HepG2 (cell line): ENCODE data around the gene SERTAD2. TPM values are rescaled to one million over a fixed set of nuclear protein-coding genes. Genes with fewer than 3 reads are reported as not detected.

Experiments used
- ARID5B ChIP-seq: IDR thresholded peaks from 2 replicates; pipeline ENCODE4 v1.4.0; 2020; ENCODE audit warnings: mild to moderate bottlenecking, missing genetic modification reagents
- ATF7 ChIP-seq, 2 experiments: fragments of 450-650 bp in 1 of 2; sonication (generic) in 1 of 2; formaldehyde crosslinking in 1 of 2; IDR thresholded peaks; 2 replicates each; pipeline versions ENCODE4 v1.4.0 to v1.6.1; 2016 to 2020; ENCODE audit warnings: antibody characterized with exemption in 1 of 2, mild to moderate bottlenecking in 1 of 2, missing genetic modification reagents in 1 of 2
- DDIT3 ChIP-seq: sonication (generic); formaldehyde crosslinking; IDR thresholded peaks from 2 replicates; pipeline ENCODE4 v1.4.0; 2020; ENCODE audit warnings: mild to moderate bottlenecking, missing genetic modification reagents
- FOSL2 ChIP-seq: sonication (generic); formaldehyde crosslinking; IDR thresholded peaks from 2 replicates; pipeline ENCODE4 v1.4.0; 2020; ENCODE audit warnings: missing genetic modification reagents
- MXD1 ChIP-seq: sonication (generic); formaldehyde crosslinking; IDR thresholded peaks from 2 replicates; pipeline ENCODE4 v1.4.0; 2020; ENCODE audit warnings: mild to moderate bottlenecking, missing genetic modification reagents
- MXI1 ChIP-seq: IDR thresholded peaks from 3 replicates; pipeline ENCODE4 v1.6.1; 2012; ENCODE audit warnings: low read depth, low read length, inconsistent platforms, borderline replicate concordance
- PHF8 ChIP-seq: sonication (generic); formaldehyde crosslinking; IDR thresholded peaks from 2 replicates; pipeline ENCODE4 v1.5.0; 2020; ENCODE audit warnings: missing genetic modification reagents
- SP2 ChIP-seq: sonication (generic); formaldehyde crosslinking; IDR thresholded peaks from 2 replicates; pipeline ENCODE4 v1.5.1; 2020; ENCODE audit warnings: mild to moderate bottlenecking, missing genetic modification reagents
- TBP ChIP-seq: sonication (generic); formaldehyde crosslinking; IDR thresholded peaks from 2 replicates; pipeline ENCODE4 v1.5.0; 2020; ENCODE audit warnings: missing genetic modification reagents
- ZBTB40 ChIP-seq, 2 experiments: fragments of 450-650 bp in 1 of 2; sonication (generic) in 1 of 2; formaldehyde crosslinking in 1 of 2; IDR thresholded peaks; 2 replicates each; pipeline versions ENCODE4 v1.6.1 to v1.8.0; 2016 to 2022; ENCODE audit warnings: antibody characterized with exemption in 1 of 2, mild to moderate bottlenecking in 1 of 2, missing genetic modification reagents in 1 of 2
- ZFP36L2 ChIP-seq: sonication (generic); formaldehyde crosslinking; IDR thresholded peaks from 2 replicates; pipeline ENCODE4 v1.4.0; 2020; ENCODE audit warnings: missing genetic modification reagents
- ZFP90 ChIP-seq: sonication (generic); formaldehyde crosslinking; IDR thresholded peaks from 2 replicates; pipeline ENCODE4 v1.8.0; 2022; ENCODE audit warnings: missing genetic modification reagents, mild to moderate bottlenecking, inconsistent platforms, borderline replicate concordance
- polyA plus RNA-seq, 8 experiments: library from polyadenylated mRNA; depleted of rRNA in 3 of 8; stranded (reverse) in 7 of 8; unstranded in 1 of 8; fragments of >200 nt; fragmentation: Illumina TruSeq in 4 of 8; extraction: Trizol in 4 of 8; gene quantifications; 2 replicates each; pipeline versions ENCODE4 v1.2.1 to v1.2.3, GENCODE V29; 2011 to 2016; ENCODE audit warnings: low read depth in 4 of 8, missing spikeins in 1 of 8, mixed read lengths in 1 of 8; ENCODE audit not compliant: insufficient read depth in 1 of 8
- total RNA-seq, 5 experiments: library from RNA; depleted of rRNA; stranded (reverse); fragments of >200 nt; fragmentation: Illumina TruSeq; extraction: Trizol; gene quantifications; 2 replicates each; pipeline ENCODE4 v1.2.3, GENCODE V29; 2016; ENCODE audit warnings: low read depth in 1 of 5

SERTAD2 gene
- total and polyA plus RNA-seq, 2 of the 13 experiments (the other 11 are each of a cell fraction or from before 2014, with no cell fraction given): 6.7 to 22.6 TPM

- 0 out of 2 replicates have a peak, but pooled peaks have one; percentile 6 for TF ChIP-seq ARID5B (CRISPR knock-in tag)
- 0 out of 2 replicates have a peak, but pooled peaks have one; percentile 80 for TF ChIP-seq ZFP36L2 (CRISPR knock-in tag)
- TF ChIP-seq ZFP90 (CRISPR knock-in tag): peak; percentile 32; the same call in 1 of the 2 replicates
- TF ChIP-seq SP2 (CRISPR knock-in tag): peak; percentile 37; the same call in 1 of the 2 replicates
- TF ChIP-seq FOSL2 (CRISPR knock-in tag): peak; percentile 40
- no peak for TF ChIP-seq ATF7 (IDR thresholded peaks at IDR 0.05)
- TF ChIP-seq ATF7 (CRISPR knock-in tag; IDR thresholded peaks at IDR 0.05): no peak; the same call in 1 of the 2 replicates
- TF ChIP-seq DDIT3 (CRISPR knock-in tag): no peak
- TF ChIP-seq PHF8: peak; percentile 82
- TF ChIP-seq MXI1: peak; percentile 50; the same call in 1 of the 3 replicates
- TF ChIP-seq TBP: no peak
- no peak for TF ChIP-seq ZBTB40 (IDR thresholded peaks at IDR 0.05)
- peak; percentile 40; the same call in 1 of the 2 replicates for TF ChIP-seq ZBTB40 (CRISPR knock-in tag; IDR thresholded peaks at IDR 0.05)
- no peak for TF ChIP-seq MXD1
These were observed at the start of gene SERTAD2 (continued) for GRCh38 chr2:64653109-64654062.
